NCI-H2081 (cell line): ENCODE measurements around the gene GLG1.
"Not testable (repeated sequence)": the region's sequence is repeated elsewhere in the genome, so short reads cannot be mapped to it uniquely, and the experiment has no call there.

Source experiments
- DNase-seq, 2 experiments: peaks; one replicate each; lab custom pipeline; 2025; lab: John Stamatoyannopoulos, UW

GLG1 gene

DNA sequence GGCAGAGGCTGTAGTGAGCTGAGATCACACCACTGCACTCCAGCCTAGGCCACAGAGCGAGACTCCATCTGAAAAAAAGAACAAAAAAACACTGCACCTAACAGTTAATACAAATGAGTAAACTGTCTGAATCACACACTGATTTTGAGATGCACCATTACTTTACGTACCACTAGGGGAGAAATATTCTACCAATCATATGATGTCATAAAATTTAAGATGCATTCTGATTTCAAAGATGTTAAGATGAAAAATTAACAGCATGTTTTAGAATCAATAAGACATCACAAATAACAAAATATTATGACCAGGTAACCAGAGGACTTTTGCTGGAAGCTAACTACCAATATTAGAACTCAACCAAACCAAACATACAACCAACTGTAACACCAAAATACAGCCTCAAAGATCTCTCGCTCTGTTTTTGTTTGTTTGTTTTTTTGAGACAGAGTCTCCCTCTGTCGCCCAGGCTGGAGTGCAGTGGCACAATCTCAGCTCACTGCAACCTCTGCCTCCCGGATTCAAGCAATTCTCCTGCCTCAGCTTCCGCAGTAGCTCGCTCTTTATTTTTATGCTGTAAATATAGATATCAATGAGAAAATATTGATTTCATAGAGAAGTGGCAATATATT is 31.6 kb downstream of the GLG1 start:
- DNase-seq, result no peak

DNA sequence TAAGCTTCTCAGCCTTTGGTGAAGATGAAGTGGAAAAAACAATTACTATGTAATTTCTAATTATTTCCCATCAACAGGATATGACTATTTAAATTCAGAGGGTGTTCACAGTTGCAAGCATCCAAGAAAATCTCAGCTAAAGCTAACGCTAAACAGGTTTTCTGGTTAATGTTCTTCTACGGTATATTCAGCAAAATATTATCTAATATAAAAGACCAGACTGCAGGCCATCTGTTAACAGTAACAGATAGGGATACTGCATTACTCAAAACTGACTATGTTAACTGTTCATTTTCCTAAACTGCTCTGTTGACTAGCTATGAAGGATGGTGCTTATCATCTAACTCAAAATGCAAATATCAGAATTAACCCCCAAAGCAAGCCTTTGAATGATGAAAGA is 32.8 kb downstream of the GLG1 start:
- DNase-seq, result no peak

DNA sequence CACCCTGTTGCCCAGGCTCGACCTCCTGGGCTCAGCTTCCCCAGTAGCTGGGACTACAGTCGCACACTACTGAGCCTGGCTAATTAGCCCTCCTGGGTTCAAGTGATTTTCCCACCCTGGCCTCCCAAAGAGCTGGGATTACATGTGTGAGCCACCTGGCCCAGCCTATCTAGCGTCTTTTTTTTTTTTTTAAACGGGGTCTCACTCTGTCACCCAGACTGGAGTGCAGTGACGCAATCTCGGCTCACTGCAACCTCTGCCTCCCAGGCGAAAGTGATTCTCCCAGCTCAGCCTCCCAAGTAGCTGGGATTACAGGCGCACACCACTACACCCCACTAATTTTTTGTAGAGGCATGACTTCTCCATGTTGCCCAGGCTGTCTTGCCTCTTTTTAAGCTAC is 33.3 kb downstream of the GLG1 start:
- no peak for DNase-seq

DNA sequence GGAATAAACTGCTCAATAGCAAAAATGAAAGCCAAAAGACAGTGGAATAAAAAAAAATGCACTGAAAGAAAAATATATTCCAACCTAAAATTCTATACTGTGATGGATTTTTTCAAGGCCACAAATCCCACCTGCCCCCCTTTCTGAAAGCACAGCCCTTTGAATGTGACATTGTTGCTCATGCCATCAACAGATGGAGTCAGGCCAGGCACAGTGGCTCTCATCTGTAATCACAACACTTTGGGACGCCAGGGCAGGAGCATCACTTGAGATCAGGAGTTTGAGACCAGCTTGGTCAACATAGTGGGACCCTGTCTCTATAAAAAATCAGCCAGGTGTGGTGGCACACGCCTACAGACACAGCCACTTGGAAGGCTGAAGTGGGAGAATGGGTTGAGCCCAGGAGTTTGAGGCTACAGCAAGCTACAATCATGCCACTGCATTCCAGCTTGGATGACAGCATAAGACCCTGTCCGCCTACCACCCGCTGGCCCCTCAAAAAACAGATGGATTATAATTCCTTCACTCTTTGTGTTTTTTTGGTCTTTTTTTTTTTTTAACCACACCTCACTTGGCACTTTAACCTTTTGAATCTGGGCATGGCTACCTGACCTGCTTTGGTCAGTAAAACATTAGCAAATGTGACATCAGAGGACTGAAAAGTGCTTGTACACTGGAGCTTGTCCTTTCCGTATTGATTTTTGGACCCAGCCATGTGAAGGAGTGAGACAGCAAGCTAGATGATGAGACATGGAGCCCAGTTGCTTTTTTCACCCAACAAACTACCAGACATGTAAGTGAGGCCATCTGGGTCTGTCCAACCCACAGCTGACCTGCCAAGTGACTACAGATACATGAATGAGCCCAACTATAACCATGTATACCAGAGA is 36.3 kb downstream of the GLG1 start:
- DNase-seq, result no peak

DNA sequence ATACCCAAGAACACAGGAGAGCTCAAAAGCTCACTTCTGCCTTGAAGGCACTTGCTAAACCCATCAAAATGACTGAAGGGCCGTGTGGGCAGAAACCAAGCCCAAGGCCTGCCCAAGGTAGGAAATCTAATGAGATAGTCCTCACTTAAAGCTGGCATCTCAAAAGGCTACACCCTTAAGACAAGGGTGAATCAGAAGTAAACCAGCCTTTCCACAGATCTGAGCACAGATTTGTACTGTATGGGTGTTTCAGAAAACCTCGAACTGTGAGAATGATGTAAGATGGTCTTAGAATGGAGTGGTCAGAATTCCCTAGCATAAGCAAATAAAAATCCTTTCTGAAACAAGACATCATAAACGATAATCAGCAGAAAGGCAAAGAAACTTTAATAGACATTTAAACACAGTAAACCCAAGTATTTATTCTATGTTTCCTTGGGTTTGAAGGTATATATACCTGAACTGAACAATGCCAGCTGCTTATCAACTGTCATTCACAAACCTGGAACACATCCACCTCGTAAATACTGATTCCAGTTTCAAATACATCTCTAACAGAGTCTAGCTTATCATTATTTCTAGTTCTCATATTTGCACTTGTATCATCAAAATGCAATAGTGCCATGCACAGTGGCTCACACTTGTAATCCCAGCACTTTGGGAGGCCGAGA is 37.8 kb downstream of the GLG1 start:
- no peak for DNase-seq

DNA sequence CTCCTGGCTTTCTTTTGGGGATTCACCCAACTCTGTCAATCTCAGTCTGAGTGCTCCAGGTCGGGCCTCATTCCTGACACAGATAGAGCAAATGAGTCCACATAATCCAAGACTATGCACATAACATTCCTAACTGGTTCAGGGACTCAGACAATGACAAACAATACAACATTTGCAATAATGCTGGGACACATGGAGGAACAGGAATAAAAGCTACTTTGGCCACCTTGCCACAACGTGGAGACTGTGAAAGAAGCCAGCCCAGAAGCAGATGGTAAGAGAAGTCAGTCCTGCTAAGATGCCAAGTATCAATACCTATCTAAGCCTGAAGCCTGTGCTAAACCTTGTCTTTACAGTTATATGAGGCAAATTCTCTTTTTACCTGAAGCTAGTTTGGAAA is 39.0 kb downstream of the GLG1 start:
- no peak for DNase-seq

DNA sequence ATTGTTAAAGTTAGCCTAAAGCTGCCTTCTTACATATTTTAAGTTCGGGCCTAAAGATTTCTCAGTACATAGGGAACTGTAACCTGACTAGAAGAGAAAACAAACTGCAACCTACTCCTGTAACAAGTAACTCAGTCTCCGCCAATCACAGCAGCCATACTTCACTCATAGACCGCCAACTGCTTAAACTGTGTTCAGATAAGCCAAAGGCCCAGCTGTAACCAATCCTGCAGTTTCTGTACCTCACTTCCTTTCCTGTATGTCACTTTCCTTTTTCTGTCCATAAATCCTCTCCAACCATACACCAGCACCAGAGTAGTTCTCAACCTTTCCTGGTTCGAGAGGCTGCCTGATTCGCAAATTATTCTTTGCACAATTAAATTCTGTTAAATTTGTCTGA is 41.5 kb downstream of the GLG1 start:
- no peak for DNase-seq

DNA sequence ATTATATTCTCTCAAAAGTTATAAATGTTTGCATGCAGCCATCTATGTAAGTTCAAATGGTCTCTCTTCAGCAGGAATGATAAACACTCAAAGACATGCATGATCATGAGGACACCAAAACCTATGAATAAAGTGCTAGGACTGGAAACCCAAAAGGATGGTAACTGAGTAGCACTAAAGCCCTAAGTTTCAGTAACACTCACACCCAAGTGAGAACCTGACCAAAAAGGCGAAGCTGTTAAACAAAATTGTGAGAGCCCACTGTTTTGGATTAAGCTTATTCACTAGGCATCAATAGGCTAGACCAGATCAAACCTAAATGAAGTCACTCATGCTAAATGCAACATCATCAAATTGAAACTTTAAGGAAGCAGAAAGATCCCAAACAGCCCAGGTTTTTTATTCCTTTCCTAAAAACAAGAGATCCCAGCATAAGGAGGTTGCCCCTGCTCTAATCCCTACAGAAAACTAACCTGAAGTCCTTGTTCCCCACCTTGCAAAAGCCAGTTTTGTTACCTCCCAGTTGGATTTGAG is 42.4 kb downstream of the GLG1 start:
- no peak for DNase-seq

DNA sequence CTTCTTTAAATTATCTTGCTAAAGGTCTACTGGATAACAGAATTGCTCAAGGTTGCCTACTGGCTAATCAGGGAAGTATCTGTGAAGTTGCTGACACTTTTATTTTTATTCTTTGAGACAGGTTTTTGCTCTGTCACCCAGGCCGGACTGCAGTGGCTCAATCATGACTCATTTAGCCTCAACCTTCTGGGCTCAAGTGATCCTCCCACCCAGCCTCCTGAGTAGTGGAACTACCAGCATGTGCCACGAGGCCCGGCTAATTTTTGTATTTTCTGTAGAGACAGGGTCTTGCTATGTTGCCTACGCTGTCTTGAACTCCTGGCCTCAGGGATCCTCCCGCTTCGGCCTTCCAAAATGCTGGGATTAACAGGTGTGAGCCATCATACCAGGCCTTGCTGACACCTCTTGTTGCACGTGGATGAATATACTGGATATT is 43.1 kb downstream of the GLG1 start:
- DNase-seq, result no peak

DNA sequence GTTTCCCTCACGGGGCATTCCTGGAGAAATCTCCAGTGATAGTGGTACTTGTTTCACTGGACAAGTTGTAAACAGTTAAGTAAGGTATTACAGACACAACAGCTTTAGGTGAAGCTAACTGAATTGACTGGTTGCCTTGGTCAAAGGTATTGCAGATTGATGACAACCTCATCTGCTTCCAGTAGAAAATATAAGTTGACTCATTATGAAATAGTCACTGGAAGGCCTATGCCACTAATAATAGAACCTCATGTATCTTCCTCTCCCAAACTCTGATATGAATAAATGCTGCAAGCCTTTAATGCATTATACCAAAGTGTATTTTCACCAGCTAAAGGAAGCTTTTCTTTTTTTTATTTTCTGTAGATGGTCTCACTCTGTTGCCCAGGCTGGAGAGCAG is 44.8 kb downstream of the GLG1 start:
- no peak for DNase-seq

DNA sequence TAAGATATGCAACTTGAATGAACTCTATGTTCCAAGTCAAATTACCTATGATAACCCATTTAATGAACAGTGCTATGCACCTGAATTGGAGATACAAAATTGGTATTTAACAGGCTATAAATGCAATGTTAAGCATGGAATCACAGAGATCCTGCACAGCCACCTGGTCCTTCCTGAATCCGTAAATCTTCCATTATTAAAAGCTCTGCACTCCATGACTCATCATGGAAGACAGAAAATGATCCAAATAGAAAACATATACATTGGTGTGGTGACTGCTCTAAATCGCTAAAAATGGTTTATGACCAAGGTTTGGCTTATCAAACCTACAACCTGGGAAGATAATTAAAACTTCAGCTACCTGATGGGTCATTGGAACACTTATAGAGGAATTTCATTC is 45.3 kb downstream of the GLG1 start:
- DNase-seq, result no peak

DNA sequence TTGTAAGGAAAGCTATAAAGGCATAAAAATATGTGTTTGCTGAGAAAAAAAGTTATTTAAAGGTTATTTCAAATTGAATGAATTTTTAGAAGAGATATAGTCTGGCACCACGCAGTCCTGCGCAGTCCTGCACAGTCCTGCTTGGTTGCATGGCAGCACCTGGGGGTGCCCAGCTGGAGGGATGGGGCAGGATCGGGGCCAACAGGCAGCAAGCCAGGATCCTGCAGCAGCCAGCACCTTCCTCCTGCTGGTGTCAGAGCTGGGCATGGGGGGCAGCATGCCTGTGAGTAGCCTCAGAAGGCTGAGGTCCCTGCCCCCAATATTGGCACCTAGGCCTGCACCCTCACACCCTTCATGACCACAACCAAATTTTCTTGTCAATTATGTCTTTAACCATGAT is 46.0 kb downstream of the GLG1 start:
- peak in 1 of 2 experiments; percentile 7 for DNase-seq

DNA sequence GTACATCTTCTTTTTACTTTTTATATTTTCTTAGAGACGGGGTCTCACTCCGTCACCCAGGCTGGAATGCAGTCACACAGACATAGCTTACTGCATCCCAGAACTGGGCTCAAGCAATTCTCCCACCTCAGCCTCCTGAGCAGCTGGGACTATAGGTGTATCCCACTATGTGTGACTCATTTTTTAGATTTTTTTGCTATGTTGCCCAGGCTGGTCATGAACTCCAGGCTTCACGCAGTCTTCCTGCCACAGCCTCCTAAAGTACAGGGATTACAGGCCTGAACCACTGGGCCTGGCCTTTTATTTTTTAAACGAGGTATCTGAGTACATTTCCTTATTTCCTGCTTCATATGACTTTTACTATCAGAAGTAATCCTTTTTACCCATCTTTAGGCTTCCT is 48.0 kb downstream of the GLG1 start:
- DNase-seq, result no peak

DNA sequence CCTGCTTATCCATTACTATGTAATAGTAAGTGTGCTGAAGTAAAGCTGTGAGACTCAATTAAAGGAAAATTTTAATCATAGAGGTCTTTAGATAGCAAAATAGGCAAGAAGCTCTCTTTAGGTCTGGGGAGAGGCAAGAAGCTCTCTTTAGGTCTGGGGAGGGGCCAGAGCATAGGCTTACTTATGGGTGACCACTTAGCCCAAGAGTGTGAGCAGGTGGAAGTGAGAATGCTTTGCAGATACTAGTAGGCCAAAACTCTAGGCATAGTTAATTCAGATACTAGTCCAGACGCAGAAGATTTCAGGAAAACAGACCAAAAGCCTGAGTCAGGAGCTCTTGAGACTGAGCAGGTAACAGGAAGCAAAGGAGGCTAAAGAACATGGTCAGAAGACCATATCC is 49.6 kb downstream of the GLG1 start:
- no peak for DNase-seq

DNA sequence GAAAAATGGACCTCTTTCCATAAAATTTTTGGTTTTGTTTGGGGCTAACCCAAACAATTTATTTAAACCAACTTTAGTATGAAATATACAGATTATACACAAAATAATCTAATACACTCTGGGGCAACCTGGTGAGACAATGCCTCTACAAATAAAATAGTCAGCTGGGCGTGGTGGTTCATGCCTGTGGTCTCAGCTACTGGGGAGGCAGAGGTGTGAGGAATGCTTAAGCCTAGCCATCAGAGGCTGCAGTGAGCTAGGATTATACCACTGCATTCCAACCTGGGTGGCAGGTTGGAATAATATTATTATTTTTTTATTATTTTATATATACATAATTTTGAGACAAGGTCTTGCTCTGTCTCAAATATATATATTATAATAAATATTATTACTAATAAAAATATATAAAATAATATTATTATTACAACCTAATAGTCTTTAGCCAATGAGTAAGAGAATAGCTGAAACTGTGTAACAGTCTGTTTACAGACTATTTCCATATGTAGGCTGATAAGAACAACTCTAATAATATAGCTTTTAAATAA is 50.5 kb downstream of the GLG1 start:
- no peak for DNase-seq

DNA sequence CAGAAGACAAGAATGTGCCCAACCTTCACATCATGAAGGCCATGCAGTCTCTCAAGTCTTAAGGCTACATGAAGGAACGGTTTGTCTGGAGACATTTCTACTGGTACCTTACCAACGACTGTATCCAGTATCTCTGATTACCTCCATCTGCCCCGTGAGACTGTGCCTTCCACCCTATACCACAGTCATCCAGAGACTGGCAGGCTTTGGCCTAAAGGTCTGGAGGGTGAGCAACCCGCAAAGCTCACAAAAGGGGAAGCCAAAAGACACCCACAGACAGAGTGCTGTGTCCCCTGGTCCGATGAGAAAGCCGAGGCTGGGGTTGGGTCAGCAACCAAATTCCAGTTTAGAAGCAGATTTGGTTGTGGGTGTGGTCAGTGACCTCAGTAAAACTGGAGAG is 54.6 kb downstream of the GLG1 start:
- not testable (repeated sequence) for DNase-seq

DNA sequence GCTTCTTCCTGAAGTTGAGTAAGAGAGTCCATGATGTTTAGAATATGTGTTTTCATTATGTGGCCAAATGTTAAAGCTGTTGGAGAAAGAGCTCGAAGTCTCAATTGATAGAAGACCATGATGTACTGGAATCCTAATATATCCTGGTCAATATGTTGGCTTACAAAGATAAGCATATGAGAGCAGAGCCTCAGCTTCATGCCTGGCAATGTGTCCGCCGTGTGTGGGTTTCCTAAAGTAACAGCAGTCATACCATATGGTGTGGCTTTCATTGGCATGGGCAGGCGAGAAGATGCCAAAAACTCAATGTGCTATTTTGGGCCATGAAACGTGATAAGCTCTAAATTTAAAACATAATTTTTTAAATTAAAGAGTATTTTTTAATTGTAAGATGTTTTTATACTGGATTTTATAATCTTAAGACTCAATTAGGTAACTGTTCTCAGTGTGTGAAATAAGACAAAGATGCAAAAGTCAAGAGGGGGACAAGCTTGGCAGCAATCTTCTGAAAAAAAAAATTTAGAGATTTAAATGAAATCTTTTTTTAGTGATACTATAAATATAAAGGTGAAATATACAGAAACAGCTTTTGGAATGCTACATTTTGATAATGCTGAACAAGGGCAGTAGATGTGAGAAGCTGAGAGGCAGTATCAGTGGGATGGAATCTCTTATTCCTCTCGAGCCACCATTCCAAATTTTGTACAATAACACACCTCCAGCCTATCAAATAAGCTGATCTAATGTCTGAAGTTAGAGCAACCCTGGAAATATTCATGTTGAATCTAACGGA is 56.5 kb downstream of the GLG1 start:
- DNase-seq, result not testable (repeated sequence)

DNA sequence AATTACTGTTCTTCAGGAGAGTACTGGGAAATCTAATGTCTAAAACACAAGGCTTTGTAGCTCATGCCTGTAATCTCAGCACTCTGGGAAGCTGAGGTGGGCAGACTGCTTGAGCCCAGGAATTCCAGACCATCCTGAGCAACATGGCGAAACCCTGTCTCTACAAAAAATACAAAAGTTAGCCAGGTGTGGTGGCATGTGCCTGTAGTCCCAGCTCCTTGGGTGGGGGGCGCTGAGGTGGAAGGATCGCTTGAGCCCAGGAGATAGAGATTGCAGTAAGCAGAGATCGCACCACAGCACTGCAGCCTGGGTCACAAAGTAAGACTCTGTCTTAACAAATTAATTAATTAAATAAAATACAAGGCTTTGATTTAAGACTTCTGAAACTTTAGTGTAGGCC is 60.8 kb downstream of the GLG1 start:
- not testable (repeated sequence) for DNase-seq

DNA sequence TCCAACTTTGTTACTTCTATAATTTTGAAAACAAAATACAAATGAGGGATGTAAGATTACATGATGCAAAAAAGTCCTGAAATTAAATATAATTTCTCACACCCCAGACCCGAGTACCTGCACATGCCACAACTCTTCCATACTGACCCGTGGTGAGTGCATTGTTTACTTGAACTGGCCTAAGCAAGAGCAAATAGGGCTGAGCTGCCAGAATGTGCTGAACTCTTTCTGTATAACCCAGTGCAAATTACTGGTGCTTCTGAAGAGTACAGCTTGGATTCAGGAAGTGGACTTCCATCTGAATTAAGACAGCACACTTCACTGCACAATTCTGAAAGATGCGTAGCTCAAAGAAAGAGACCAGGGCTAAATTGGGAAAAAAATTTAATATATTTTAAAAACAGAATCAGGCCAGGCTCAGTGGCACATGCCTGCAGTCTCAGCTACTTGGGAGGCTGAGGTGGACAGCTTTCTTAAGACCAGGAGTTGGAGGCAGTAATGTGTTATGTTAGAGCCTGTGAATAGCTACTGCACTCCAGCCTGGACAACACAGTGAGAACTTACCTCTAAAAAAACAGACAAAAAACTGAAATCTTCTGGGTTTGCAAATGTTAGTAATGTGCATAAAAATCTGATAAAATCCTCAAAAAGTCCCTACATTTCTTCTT is 63.9 kb downstream of the GLG1 start:
- not testable (repeated sequence) for DNase-seq

DNA sequence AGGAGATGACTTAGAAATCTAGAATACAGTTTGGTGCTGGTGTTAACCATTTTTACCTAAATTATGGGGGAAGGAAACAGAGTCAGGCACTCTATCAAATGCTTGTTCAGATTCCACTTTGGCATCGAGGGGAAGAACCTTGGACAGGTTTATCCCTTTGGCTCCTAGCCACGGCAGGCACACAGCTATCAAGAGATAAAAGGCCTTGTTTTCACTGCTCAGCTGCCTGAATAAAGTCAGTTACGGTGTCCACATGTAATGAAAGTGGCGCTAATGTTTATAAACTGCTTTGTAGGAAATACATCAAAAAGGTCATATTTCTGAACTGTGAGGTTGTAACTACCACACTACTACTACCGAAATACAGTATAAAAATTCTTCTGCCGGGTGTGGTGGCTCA is 66.3 kb downstream of the GLG1 start:
- peak in 1 of 2 experiments; percentile 43 for DNase-seq

DNA sequence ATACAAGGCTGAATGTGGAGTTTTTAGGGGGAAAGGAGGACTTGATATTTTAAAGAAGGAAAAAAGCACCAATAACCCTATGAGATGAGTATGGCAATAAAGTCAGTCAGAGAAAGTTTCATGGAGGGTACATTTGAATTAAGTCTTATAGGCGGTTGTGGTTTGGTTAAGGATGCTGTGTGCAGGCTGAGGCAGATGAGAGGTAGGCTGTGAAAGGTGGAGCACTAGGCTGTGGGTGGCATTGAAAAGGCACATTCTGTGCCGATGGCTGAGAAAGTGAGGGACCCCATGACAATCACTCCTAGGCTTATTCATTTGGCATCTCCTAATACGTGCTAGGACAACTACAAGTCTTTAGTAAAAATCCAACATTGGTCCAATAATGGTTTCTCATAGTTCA is 68.1 kb downstream of the GLG1 start:
- not testable (repeated sequence) for DNase-seq
